ENCODE results near the gene NEK5. TPM values are rescaled to one million over a fixed set of nuclear protein-coding genes. Genes with fewer than 3 reads are reported as not detected.

NEK5 gene
- total and polyA plus RNA-seq, 2 of the 8 experiments (the other 6 are each of a cell fraction or from before 2014, with no cell fraction given) = 0.12 to 0.35 TPM

- Histone ChIP-seq H3K9me3 (ENCODE audit: insufficient read depth in 2 of 2, low read depth in 1 of 2, low read length in 1 of 2) (no peaks in the 10 kb centered on the region), H3K14ac (ENCODE audit: insufficient read length) (no peak overlapping the region), H3K79me2 (ENCODE audit: control insufficient read depth in 1 of 2, insufficient read depth in 2 of 2, low read length in 2 of 2) (no peaks in the 10 kb centered on the region), H3K4ac (replicated peaks; ENCODE audit: insufficient read length, low read depth, low read length) (no peak overlapping the region), H3K9ac (replicated peaks in 1 of 4; ENCODE audit: extremely low read depth in 1 of 4, low read depth in 3 of 4, low read length in 3 of 4) (no peak overlapping the region), H2BK20ac (ENCODE audit: low read length) (no peak overlapping the region), H4K5ac (ENCODE audit: insufficient read length, low read depth, low read length) (no peak overlapping the region), H3K18ac (ENCODE audit: extremely low read depth, low read length) (no peak overlapping the region), H2AK5ac (ENCODE audit: low read depth, low read length) (no peak overlapping the region), H3K27me3 (replicated peaks in 1 of 4; ENCODE audit: control insufficient read depth in 3 of 4, extremely low read depth in 1 of 4, insufficient read depth in 3 of 4, low read length in 3 of 4) (no peaks in the 10 kb centered on the region; a peak in 1 of 7 replicates), H3K23ac (ENCODE audit: insufficient read length) (no peak overlapping the region), H4K91ac (replicated peaks; ENCODE audit: insufficient read length, low read length) (no peak overlapping the region), H3K36me3 (ENCODE audit: control insufficient read depth in 2 of 4, insufficient read depth in 4 of 4, low read length in 3 of 4) (no peaks in the 10 kb centered on the region), H3K79me1 (ENCODE audit: low read depth, low read length) (0 out of 2 replicates have a peak, but pooled peaks cover 3% of the 10 kb centered on the region), H3K4me1 (replicated peaks in 1 of 4; ENCODE audit: control insufficient read depth in 3 of 4, insufficient read depth in 4 of 4, low read length in 3 of 4) (peaks cover 0 to 19% (median 14%) of the 10 kb centered on the region in 4 experiments; a peak in 5 of 7 replicates), H2AFZ (ENCODE audit: low read length) (no peak overlapping the region), H4K20me1 (replicated peaks in 1 of 2; ENCODE audit: control insufficient read depth in 1 of 2, insufficient read depth in 2 of 2, low read length in 2 of 2) (no peaks in the 10 kb centered on the region), H3K4me3 (ENCODE audit: extremely low read depth in 1 of 4, insufficient read depth in 2 of 4, low read depth in 3 of 4, low read length in 4 of 4) (no peak overlapping the region), H2BK12ac (ENCODE audit: low read depth, low read length) (no peak overlapping the region), H2BK5ac (ENCODE audit: low read depth, low read length) (no peak overlapping the region), H2BK120ac (replicated peaks; ENCODE audit: low read depth, low read length) (no peak overlapping the region), H3K56ac (replicated peaks; ENCODE audit: insufficient read length, low read depth, low read length) (no peak overlapping the region), H3K23me2 (ENCODE audit: low read depth, low read length) (peaks cover 2% of the 10 kb centered on the region; the same call in 1 of the 2 replicates), H4K8ac (ENCODE audit: extremely low read depth, insufficient read depth, low read length) (no peak overlapping the region), H2BK15ac (ENCODE audit: low read length) (no peak overlapping the region), H3K27ac (ENCODE audit: low read depth, low read length) (no peak overlapping the region), H3K4me2 (ENCODE audit: insufficient read depth in 1 of 2, low read depth in 2 of 2, low read length in 2 of 2) (no peak overlapping the region)
- no peak for TF ChIP-seq CREB1 (IDR thresholded peaks at IDR 0.05)
- TF ChIP-seq CEBPB (IDR thresholded peaks at IDR 0.05; ENCODE audit: low read depth, low read length) = no peak
- TF ChIP-seq EZH2 (IDR thresholded peaks at IDR 0.05; ENCODE audit: low read depth, low read length, severe bottlenecking) = no peak
- TF ChIP-seq TCF12 (IDR thresholded peaks at IDR 0.05; ENCODE audit: low read depth, low read length) = no peak
- no peak for TF ChIP-seq KDM1A (IDR thresholded peaks at IDR 0.05; ENCODE audit: borderline replicate concordance, low read length)
- TF ChIP-seq, protein P1, sequence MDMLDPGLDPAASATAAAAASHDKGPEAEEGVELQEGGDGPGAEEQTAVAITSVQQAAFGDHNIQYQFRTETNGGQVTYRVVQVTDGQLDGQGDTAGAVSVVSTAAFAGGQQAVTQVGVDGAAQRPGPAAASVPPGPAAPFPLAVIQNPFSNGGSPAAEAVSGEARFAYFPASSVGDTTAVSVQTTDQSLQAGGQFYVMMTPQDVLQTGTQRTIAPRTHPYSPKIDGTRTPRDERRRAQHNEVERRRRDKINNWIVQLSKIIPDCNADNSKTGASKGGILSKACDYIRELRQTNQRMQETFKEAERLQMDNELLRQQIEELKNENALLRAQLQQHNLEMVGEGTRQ (IDR thresholded peaks at IDR 0.05; ENCODE audit: low read length) = no peak
- TF ChIP-seq HDAC2 (IDR thresholded peaks at IDR 0.05; ENCODE audit: borderline replicate concordance in 1 of 2, low read depth in 2 of 2, low read length in 2 of 2) = no peak
- TF ChIP-seq CTBP2 (IDR thresholded peaks at IDR 0.05; ENCODE audit: borderline replicate concordance, insufficient read depth, insufficient read length, low read length) = no peak
- ChIA-PET CTCF (ENCODE audit: partially characterized antibody) (interaction anchor here (0.9 to 2.1 kb wide), 3 partner anchors 11 to 131 kb away, joined by 3 to 6 read pairs (median 3); no protein-coding TSS in a partner anchor), POLR2A (ENCODE audit: partially characterized antibody) (no interaction called here)
- WGBS, 2 experiments (ENCODE audit: extremely low coverage in 1 of 2, insufficient coverage in 1 of 2, insufficient read length in 1 of 2, insufficient replicate concordance in 2 of 2, low coverage in 1 of 2, low lambda C conversion rate in 2 of 2, missing lambda C conversion rate in 1 of 2) = 92% methylated on average over 2 of the region's 2 CpGs; no CpG with 5 or more reads in 1 of the 2 experiments
- FAIRE-seq = no peak
- DNase-seq (ENCODE audit: low read depth in 1 of 2, low spot score in 2 of 2) = no peak
Measured at GRCh38 chr13:51997186-51997585, 131.7 kb downstream of the NEK5 start.

Data from H1 (cell line).